Measurements from ENCODE around the gene TSFM. TPM values are rescaled to one million over a fixed set of nuclear protein-coding genes. Genes with fewer than 3 reads are reported as not detected.

Gene TSFM
- total RNA-seq, 1 donor from 2014 or later = 32.9 TPM

Other genes with a start within 250 kb of the TSFM start
- 104 TPM for gene DCTN2, start 235.6 kb upstream of the TSFM start, total RNA-seq
- gene KIF5A, start 232.7 kb upstream of the TSFM start, total RNA-seq = 0.99 TPM
- gene PIP4K2C, start 191.6 kb upstream of the TSFM start, total RNA-seq = 48.0 TPM
- gene DTX3, start 178.0 kb upstream of the TSFM start, total RNA-seq = 40.0 TPM
- gene ARHGEF25, start 171.4 kb upstream of the TSFM start, total RNA-seq = 41.5 TPM
- 3.3 TPM for gene B4GALNT1, start 149.6 kb upstream of the TSFM start, total RNA-seq
- 201 TPM for gene OS9, start 88.7 kb upstream of the TSFM start, total RNA-seq
- 2.8 TPM for gene AGAP2, start 44.0 kb upstream of the TSFM start, total RNA-seq
- gene TSPAN31, start 37.7 kb upstream of the TSFM start, total RNA-seq = 45.6 TPM
- 86.5 TPM for gene CDK4, start 30.5 kb upstream of the TSFM start, total RNA-seq
- 12.1 TPM for gene MARCHF9, start 27.7 kb upstream of the TSFM start, total RNA-seq
- 1.6 TPM for gene CYP27B1, start 15.7 kb upstream of the TSFM start, total RNA-seq
- 50.1 TPM for gene METTL1, start 10.7 kb upstream of the TSFM start, total RNA-seq
- gene EEF1AKMT3, start 10.2 kb upstream of the TSFM start, total RNA-seq = 9.8 TPM
- gene AVIL, start 35.9 kb downstream of the TSFM start, total RNA-seq = 5.2 TPM
- 130 TPM for gene CTDSP2, start 63.9 kb downstream of the TSFM start, total RNA-seq
- 8.5 TPM for gene ATP23, start 158.8 kb downstream of the TSFM start, total RNA-seq